H1 (cell line): Measurements from ENCODE around the gene SMIM5. TPM values are rescaled to one million over a fixed set of nuclear protein-coding genes. Genes with fewer than 3 reads are reported as not detected.

Source experiments
- CTCF ChIA-PET: fragments of 300-600 bp; sonication (Branson Sonifier 250); formaldehyde crosslinking; loops from one replicate; lab custom pipeline; 2021; ENCODE audit not compliant: partially characterized antibody; lab: Charles Lee
- POLR2A ChIA-PET: fragments of 300-600 bp; sonication (Branson Sonifier 250); formaldehyde crosslinking; loops from one replicate; lab custom pipeline; 2021; ENCODE audit warnings: inconsistent platforms; ENCODE audit not compliant: partially characterized antibody; lab: Charles Lee
- DNase-seq, 2 experiments: peaks; one replicate each; pipeline versions ENCODE4 v3.0.0 to v3.0.0-alpha.2; 2010 to 2022; ENCODE audit warnings: low spot score in 2 of 2, low read depth in 1 of 2, mixed read lengths in 1 of 2
- FAIRE-seq: peaks from 2 replicates; lab custom pipeline; 2011; peaks lifted over from hg19 to GRCh38; lab: Jason Lieb, UNC
- H2AFZ ChIP-seq: 2 replicates; pipeline ENCODE4 v1.8.1; 2012; ENCODE audit warnings: low read length, inconsistent platforms
- H2AK5ac ChIP-seq: 2 replicates; pipeline ENCODE4 v1.6.1; 2013; ENCODE audit warnings: low read depth, low read length
- H2BK120ac ChIP-seq: replicated peaks from 2 replicates; pipeline ENCODE3; 2013; ENCODE audit warnings: low read depth, low read length, inconsistent platforms
- H2BK12ac ChIP-seq: 2 replicates; pipeline ENCODE4 v1.6.1; 2013; ENCODE audit warnings: low read depth, low read length
- H2BK15ac ChIP-seq: 2 replicates; pipeline ENCODE4 v1.6.1; 2013; ENCODE audit warnings: low read length
- H2BK20ac ChIP-seq: 2 replicates; pipeline ENCODE4 v1.6.1; 2013; ENCODE audit warnings: low read length
- H2BK5ac ChIP-seq: 2 replicates; pipeline ENCODE4 v1.6.1; 2013; ENCODE audit warnings: low read depth, low read length
- H3K14ac ChIP-seq: 2 replicates; pipeline ENCODE4 v1.6.1; 2013; ENCODE audit warnings: inconsistent platforms; ENCODE audit not compliant: insufficient read length
- H3K18ac ChIP-seq: 2 replicates; pipeline ENCODE4 v1.6.1; 2013; ENCODE audit warnings: low read length; ENCODE audit errors: extremely low read depth
- H3K23ac ChIP-seq: 2 replicates; pipeline ENCODE4 v1.6.1; 2013; ENCODE audit warnings: inconsistent platforms; ENCODE audit not compliant: insufficient read length
- H3K23me2 ChIP-seq: 2 replicates; pipeline ENCODE4 v1.6.1; 2013; ENCODE audit warnings: low read depth, low read length
- H3K27ac ChIP-seq: 2 replicates; pipeline ENCODE4 v1.6.1; 2011; ENCODE audit warnings: low read depth, low read length, inconsistent platforms
- H3K27me3 ChIP-seq, 4 experiments: replicated peaks in 1 of 4; 1 replicate in 1 of 4; 2 replicates in 3 of 4; pipeline versions ENCODE4 v1.6.1 to v1.8.1; 2011 to 2013; ENCODE audit warnings: low read length in 3 of 4, mild to moderate bottlenecking in 3 of 4, inconsistent platforms in 2 of 4, mixed read lengths in 2 of 4, moderate library complexity in 1 of 4; ENCODE audit not compliant: control insufficient read depth in 3 of 4, insufficient read depth in 3 of 4; ENCODE audit errors: extremely low read depth in 1 of 4
- H3K36me3 ChIP-seq, 4 experiments: 2 replicates each; pipeline versions ENCODE4 v1.6.1 to v1.8.1; 2011 to 2013; ENCODE audit warnings: mild to moderate bottlenecking in 4 of 4, low read length in 3 of 4, moderate library complexity in 2 of 4, control low read depth in 1 of 4, inconsistent platforms in 1 of 4; ENCODE audit not compliant: insufficient read depth in 4 of 4, control insufficient read depth in 2 of 4
- H3K4ac ChIP-seq: replicated peaks from 2 replicates; pipeline ENCODE3; 2013; ENCODE audit warnings: low read length, low read depth, mixed read lengths, inconsistent platforms; ENCODE audit not compliant: insufficient read length
- H3K4me1 ChIP-seq, 4 experiments: replicated peaks in 1 of 4; 1 replicate in 1 of 4; 2 replicates in 3 of 4; pipeline versions ENCODE4 v1.6.1 to v1.8.1; 2011 to 2013; ENCODE audit warnings: low read length in 3 of 4, inconsistent platforms in 2 of 4, mixed read lengths in 1 of 4; ENCODE audit not compliant: insufficient read depth in 4 of 4, control insufficient read depth in 3 of 4
- H3K4me2 ChIP-seq, 2 experiments: 2 replicates each; pipeline versions ENCODE4 v1.6.1 to v1.8.1; 2011 to 2013; ENCODE audit warnings: low read depth in 2 of 2, low read length in 2 of 2, control low read depth in 1 of 2, inconsistent platforms in 1 of 2, mild to moderate bottlenecking in 1 of 2; ENCODE audit not compliant: insufficient read depth in 1 of 2
- H3K4me3 ChIP-seq, 4 experiments: fragments of 200-600, 300-600 bp in 1 of 4; sonication (generic), shearing (Covaris generic), sonication (Bioruptor Twin) in 1 of 4; 2 replicates each; pipeline versions ENCODE4 v1.5.1 to v1.8.1; 2011 to 2016; ENCODE audit warnings: low read length in 4 of 4, low read depth in 3 of 4, control low read depth in 2 of 4, inconsistent platforms in 2 of 4, mild to moderate bottlenecking in 2 of 4, mixed read lengths in 1 of 4, moderate library complexity in 1 of 4; ENCODE audit not compliant: insufficient read depth in 2 of 4; ENCODE audit errors: extremely low read depth in 1 of 4
- H3K56ac ChIP-seq: replicated peaks from 2 replicates; pipeline ENCODE3; 2013; ENCODE audit warnings: low read depth, mild to moderate bottlenecking, mixed read lengths, low read length, inconsistent platforms; ENCODE audit not compliant: insufficient read length
- H3K79me1 ChIP-seq: 2 replicates; pipeline ENCODE4 v1.6.1; 2013; ENCODE audit warnings: low read depth, low read length, control low read depth
- H3K79me2 ChIP-seq, 2 experiments: 2 replicates each; pipeline versions ENCODE4 v1.6.1 to v1.8.1; 2012 to 2013; ENCODE audit warnings: low read length in 2 of 2, mild to moderate bottlenecking in 2 of 2, inconsistent platforms in 1 of 2; ENCODE audit not compliant: insufficient read depth in 2 of 2, control insufficient read depth in 1 of 2
- H3K9ac ChIP-seq, 4 experiments: replicated peaks in 1 of 4; 1 replicate in 1 of 4; 2 replicates in 3 of 4; pipeline versions ENCODE4 v1.6.1 to v1.8.1; 2011 to 2013; ENCODE audit warnings: low read depth in 3 of 4, low read length in 3 of 4, control low read depth in 2 of 4, mild to moderate bottlenecking in 2 of 4, moderate library complexity in 2 of 4, inconsistent platforms in 1 of 4; ENCODE audit errors: extremely low read depth in 1 of 4
- H3K9me3 ChIP-seq, 2 experiments: 2 replicates each; pipeline versions ENCODE4 v1.6.1 to v1.8.1; 2012 to 2013; ENCODE audit warnings: mild to moderate bottlenecking in 2 of 2, moderate library complexity in 2 of 2, control low read depth in 1 of 2, inconsistent platforms in 1 of 2, low read depth in 1 of 2, low read length in 1 of 2, mixed read lengths in 1 of 2; ENCODE audit not compliant: insufficient read depth in 2 of 2
- H4K20me1 ChIP-seq, 2 experiments: replicated peaks in 1 of 2; 2 replicates each; pipeline versions ENCODE3 to v1.8.1; 2011 to 2013; ENCODE audit warnings: inconsistent platforms in 2 of 2, low read length in 2 of 2, mild to moderate bottlenecking in 1 of 2; ENCODE audit not compliant: insufficient read depth in 2 of 2, control insufficient read depth in 1 of 2
- H4K5ac ChIP-seq: 2 replicates; pipeline ENCODE4 v1.6.1; 2013; ENCODE audit warnings: low read length, low read depth, mixed read lengths, inconsistent platforms; ENCODE audit not compliant: insufficient read length
- H4K8ac ChIP-seq: 2 replicates; pipeline ENCODE4 v1.8.0; 2013; ENCODE audit warnings: mild to moderate bottlenecking, moderate library complexity, low read length, inconsistent platforms; ENCODE audit not compliant: insufficient read depth; ENCODE audit errors: extremely low read depth
- H4K91ac ChIP-seq: replicated peaks from 2 replicates; pipeline ENCODE3; 2013; ENCODE audit warnings: low read length, mixed read lengths, inconsistent platforms; ENCODE audit not compliant: insufficient read length
- POLR2A ChIP-seq, 2 experiments: IDR thresholded peaks; 1 replicate in 1 of 2; 2 replicates in 1 of 2; pipeline ENCODE4 v1.6.1; 2011; ENCODE audit warnings: low read depth in 2 of 2, low read length in 2 of 2, mild to moderate bottlenecking in 2 of 2; ENCODE audit errors: control extremely low read depth in 1 of 2
- RXRA ChIP-seq: IDR thresholded peaks from 2 replicates; pipeline ENCODE4 v1.6.1; 2011; ENCODE audit warnings: low read depth, mild to moderate bottlenecking, low read length, moderate library complexity; ENCODE audit not compliant: insufficient read depth
- WGBS, 2 experiments: shearing (Covaris generic) in 1 of 2; methylation state at CpG; one replicate each; pipeline versions ENCODE4 v1.1.6 to v1.1.7; 2013 to 2015; ENCODE audit warnings: low lambda C conversion rate in 2 of 2, mixed read lengths in 2 of 2, inconsistent platforms in 1 of 2, low coverage in 1 of 2, missing lambda C conversion rate in 1 of 2; ENCODE audit not compliant: insufficient replicate concordance in 2 of 2, insufficient coverage in 1 of 2, insufficient read length in 1 of 2; ENCODE audit errors: extremely low coverage in 1 of 2, missing lambda C conversion rate in 1 of 2; 5-methylcytosine and 5-hydroxymethylcytosine counted together
- polyA plus RNA-seq, 7 experiments: library from polyadenylated mRNA; depleted of rRNA in 3 of 7; stranded (reverse) in 5 of 7; unstranded in 2 of 7; fragments of >200 nt in 5 of 7; fragments of 200-250 nt in 2 of 7; gene quantifications; 1 replicate in 5 of 7; 2 replicates in 1 of 7; 4 replicates in 1 of 7; pipeline versions ENCODE4 v1.2.1 to v1.2.3, GENCODE V29; 2011 to 2013; ENCODE audit warnings: missing spikeins in 2 of 7, mixed read lengths in 2 of 7
- total RNA-seq: library from RNA; stranded (reverse); fragmentation: NEBNext Ultra II Directional; extraction: Animal tissue kit (Norgen Biotek cat#: 25700); gene quantifications from 2 replicates; pipeline ENCODE4 v1.2.1, GENCODE V29; 2021
- TF ChIP-seq, protein P1 (sequence below), 3 experiments: IDR thresholded peaks; 1 replicate in 2 of 3; 2 replicates in 1 of 3; pipeline versions ENCODE4 v1.5.1 to v1.6.1; 2011; ENCODE audit warnings: low read length in 3 of 3, mild to moderate bottlenecking in 3 of 3, inconsistent platforms in 2 of 3, low read depth in 1 of 3, moderate library complexity in 1 of 3; ENCODE audit not compliant: insufficient read depth in 1 of 3; ENCODE audit errors: control extremely low read depth in 1 of 3

SMIM5 gene
- total and polyA plus RNA-seq, 2 of the 8 experiments (the other 6 are each of a cell fraction or from before 2014, with no cell fraction given): not detected

DNA sequence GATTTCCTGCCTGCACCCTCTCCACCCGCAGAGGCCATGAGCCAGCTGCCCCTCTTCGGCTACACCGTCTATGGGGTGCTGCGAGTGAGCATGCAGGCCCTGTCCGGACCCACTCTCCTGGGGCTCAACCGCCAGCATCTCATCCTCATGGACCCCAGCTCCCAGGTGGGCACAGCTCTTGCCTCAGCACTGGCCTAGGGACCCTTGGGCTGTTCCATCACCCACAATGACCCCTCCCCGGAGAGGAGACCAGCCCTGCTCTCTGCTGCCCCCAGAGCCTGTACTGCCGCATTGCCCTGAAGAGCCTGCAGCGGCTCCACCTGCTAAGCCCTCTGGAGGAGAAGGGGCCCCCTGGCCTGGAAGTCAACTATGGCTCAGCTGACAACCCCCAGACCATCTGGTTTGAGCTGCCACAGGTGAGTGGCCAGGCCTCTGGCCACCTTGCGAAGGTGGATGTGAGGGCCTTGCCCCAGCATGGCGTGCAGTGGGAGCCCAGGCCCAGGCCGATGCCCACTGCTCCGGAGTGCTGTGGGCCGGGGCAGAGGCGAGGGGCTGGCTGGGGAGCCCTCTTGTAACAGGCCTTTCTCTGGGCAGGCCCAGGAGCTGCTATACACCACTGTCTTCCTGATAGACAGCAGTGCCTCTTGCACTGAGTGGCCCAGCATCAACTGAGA is 7.3 kb upstream of the SMIM5 start:
- no peak overlapping the region for H4K91ac ChIP-seq
- WGBS, 2 experiments: 76% methylated on average over 15 of the region's 15 CpGs; no CpG with 5 or more reads in 1 of the 2 experiments
- H3K36me3 ChIP-seq: 0 out of 8 replicates have a peak, but pooled peaks cover 0 to 3% (median under 1%) of the 10 kb centered on the region in 4 experiments
- no peak overlapping the region for H3K27ac ChIP-seq
- no peak overlapping the region for H3K9ac ChIP-seq
- H3K56ac ChIP-seq: no peak overlapping the region
- no peak overlapping the region for H3K14ac ChIP-seq
- no peaks in the 10 kb centered on the region for H3K9me3 ChIP-seq
- H3K4ac ChIP-seq: no peak overlapping the region
- no peak overlapping the region for H2BK12ac ChIP-seq
- no peaks in the 10 kb centered on the region for H3K23me2 ChIP-seq
- H4K8ac ChIP-seq: 0 out of 2 replicates have a peak overlapping the region, but pooled peaks have one; percentile 62
- H3K79me1 ChIP-seq: no peaks in the 10 kb centered on the region
- H3K18ac ChIP-seq: peak overlapping the region; percentile 48; the same call in 1 of the 2 replicates
- no peak overlapping the region for H2AK5ac ChIP-seq
- CTCF ChIA-PET: interaction anchor here (0.5 to 59.2 kb wide), 29 partner anchors 7 to 407 kb away, joined by 3 to 2200 read pairs (median 5); partner anchors contain the start of genes ITGB4, RECQL5, SAP30BP and SMIM5
- H4K20me1 ChIP-seq: no peaks in the 10 kb centered on the region
- 0 out of 2 replicates have a peak overlapping the region, but pooled peaks have one; percentile 21 for H2BK5ac ChIP-seq
- POLR2A ChIA-PET: interaction anchor here (0.7 to 2.7 kb wide), 7 partner anchors 9 to 154 kb away, joined by 3 to 10 read pairs (median 4); no protein-coding TSS in a partner anchor
- H2BK15ac ChIP-seq: no peak overlapping the region
- H3K27me3 ChIP-seq: no peaks in the 10 kb centered on the region; a peak in 2 of 7 replicates
- H4K5ac ChIP-seq: no peak overlapping the region
- no peak overlapping the region for H2BK20ac ChIP-seq
- DNase-seq (peak in 1 of 2 experiments; percentile 88), FAIRE-seq (no peak)
- no peak overlapping the region for H3K23ac ChIP-seq
- no peaks in the 10 kb centered on the region for H3K4me1 ChIP-seq
- no peak overlapping the region for H2BK120ac ChIP-seq
- no peak overlapping the region for H3K4me3 ChIP-seq
- no peak overlapping the region for H3K4me2 ChIP-seq
- H3K79me2 ChIP-seq: no peaks in the 10 kb centered on the region
- no peak overlapping the region for H2AFZ ChIP-seq
- TF ChIP-seq RXRA: 0 out of 2 replicates have a peak, but pooled peaks have one; percentile 38
- TF ChIP-seq, protein P1, sequence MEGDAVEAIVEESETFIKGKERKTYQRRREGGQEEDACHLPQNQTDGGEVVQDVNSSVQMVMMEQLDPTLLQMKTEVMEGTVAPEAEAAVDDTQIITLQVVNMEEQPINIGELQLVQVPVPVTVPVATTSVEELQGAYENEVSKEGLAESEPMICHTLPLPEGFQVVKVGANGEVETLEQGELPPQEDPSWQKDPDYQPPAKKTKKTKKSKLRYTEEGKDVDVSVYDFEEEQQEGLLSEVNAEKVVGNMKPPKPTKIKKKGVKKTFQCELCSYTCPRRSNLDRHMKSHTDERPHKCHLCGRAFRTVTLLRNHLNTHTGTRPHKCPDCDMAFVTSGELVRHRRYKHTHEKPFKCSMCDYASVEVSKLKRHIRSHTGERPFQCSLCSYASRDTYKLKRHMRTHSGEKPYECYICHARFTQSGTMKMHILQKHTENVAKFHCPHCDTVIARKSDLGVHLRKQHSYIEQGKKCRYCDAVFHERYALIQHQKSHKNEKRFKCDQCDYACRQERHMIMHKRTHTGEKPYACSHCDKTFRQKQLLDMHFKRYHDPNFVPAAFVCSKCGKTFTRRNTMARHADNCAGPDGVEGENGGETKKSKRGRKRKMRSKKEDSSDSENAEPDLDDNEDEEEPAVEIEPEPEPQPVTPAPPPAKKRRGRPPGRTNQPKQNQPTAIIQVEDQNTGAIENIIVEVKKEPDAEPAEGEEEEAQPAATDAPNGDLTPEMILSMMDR (IDR thresholded peaks at IDR 0.05; ENCODE audit: control extremely low read depth in 1 of 3, insufficient read depth in 1 of 3, low read depth in 1 of 3, low read length in 3 of 3): peak; percentile 91 to 94 (median 93)
- TF ChIP-seq POLR2A (IDR thresholded peaks at IDR 0.05; ENCODE audit: control extremely low read depth in 1 of 2, low read depth in 2 of 2, low read length in 2 of 2): 0 out of 3 replicates have a peak, but pooled peaks of 1 of the 2 experiments have one; percentile 33
